ENCODE results near the gene IL22. TPM values are rescaled to one million over a fixed set of nuclear protein-coding genes. Genes with fewer than 3 reads are reported as not detected.

The IL22 gene
- total RNA-seq, 1 experiment from 2014 or later: not detected

- Histone ChIP-seq H3K4me3 (ENCODE audit: low read depth, low read length, poor library complexity, severe bottlenecking) (no peak overlapping the region), H3K9me3 (ENCODE audit: low read depth, low read length, poor library complexity, severe bottlenecking) (no peaks in the 10 kb centered on the region), H3K4me1 (ENCODE audit: insufficient read depth, low read length, poor library complexity, severe bottlenecking) (no peaks in the 10 kb centered on the region), H3K36me3 (ENCODE audit: insufficient read depth, low read length, poor library complexity, severe bottlenecking) (no peaks in the 10 kb centered on the region), H3K27me3 (replicated peaks; ENCODE audit: insufficient read depth, low read depth, low read length, poor library complexity) (peaks cover 2% of the 10 kb centered on the region), H3K27ac (ENCODE audit: low read depth, low read length, poor library complexity, severe bottlenecking) (no peak overlapping the region)
- no TSS peak for BruUV-seq (replicated peaks)
- CTCF ChIA-PET: interaction anchor here (0.5 kb wide), 1 partner anchor 227 kb away, joined by 5 read pairs; no protein-coding TSS in a partner anchor
- intact Hi-C loops (cut with micrococcal nuclease; ENCODE audit: unreplicated experiment): no loop called here
- POLR2A ChIA-PET (ENCODE audit: low non-redundant PET): no interaction called here
- TF ChIP-seq, protein P1, sequence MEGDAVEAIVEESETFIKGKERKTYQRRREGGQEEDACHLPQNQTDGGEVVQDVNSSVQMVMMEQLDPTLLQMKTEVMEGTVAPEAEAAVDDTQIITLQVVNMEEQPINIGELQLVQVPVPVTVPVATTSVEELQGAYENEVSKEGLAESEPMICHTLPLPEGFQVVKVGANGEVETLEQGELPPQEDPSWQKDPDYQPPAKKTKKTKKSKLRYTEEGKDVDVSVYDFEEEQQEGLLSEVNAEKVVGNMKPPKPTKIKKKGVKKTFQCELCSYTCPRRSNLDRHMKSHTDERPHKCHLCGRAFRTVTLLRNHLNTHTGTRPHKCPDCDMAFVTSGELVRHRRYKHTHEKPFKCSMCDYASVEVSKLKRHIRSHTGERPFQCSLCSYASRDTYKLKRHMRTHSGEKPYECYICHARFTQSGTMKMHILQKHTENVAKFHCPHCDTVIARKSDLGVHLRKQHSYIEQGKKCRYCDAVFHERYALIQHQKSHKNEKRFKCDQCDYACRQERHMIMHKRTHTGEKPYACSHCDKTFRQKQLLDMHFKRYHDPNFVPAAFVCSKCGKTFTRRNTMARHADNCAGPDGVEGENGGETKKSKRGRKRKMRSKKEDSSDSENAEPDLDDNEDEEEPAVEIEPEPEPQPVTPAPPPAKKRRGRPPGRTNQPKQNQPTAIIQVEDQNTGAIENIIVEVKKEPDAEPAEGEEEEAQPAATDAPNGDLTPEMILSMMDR (conservative IDR thresholded peaks at IDR 0.05; ENCODE audit: low read depth, low read length): no peak
- TF ChIP-seq EZH2 (IDR thresholded peaks at IDR 0.05; ENCODE audit: borderline replicate concordance, low read depth, low read length, poor library complexity, severe bottlenecking): no peak
- no peak for DNase-seq (ENCODE audit: low spot score)
Observed at GRCh38 chr12:68231229-68231628, 22.2 kb downstream of the IL22 start.

DNA sequence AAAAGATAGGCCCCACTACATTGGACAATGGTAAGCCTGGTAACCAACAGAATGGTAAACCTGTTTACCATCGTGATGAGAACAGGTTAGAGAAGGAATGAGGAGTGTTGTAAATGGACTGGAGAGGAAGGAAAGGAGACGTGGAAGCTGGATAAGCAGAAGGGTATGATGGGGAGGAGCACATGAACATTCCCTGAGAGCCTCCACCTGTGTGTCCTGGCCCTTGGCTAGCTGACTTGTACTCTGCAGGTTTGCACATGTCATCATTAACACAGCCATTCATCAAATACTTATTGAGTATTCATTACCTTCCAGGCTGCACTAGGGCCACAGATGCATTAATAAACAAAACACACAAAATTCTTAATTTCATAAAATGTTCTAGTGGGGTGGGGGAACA lies 23.4 kb downstream of the IL22 start:
- no peaks in the 10 kb centered on the region for H3K9me3 ChIP-seq (ENCODE audit: low read depth, low read length, poor library complexity, severe bottlenecking)
- no peaks in the 10 kb centered on the region for H3K4me1 ChIP-seq (ENCODE audit: insufficient read depth, low read length, poor library complexity, severe bottlenecking)
- no peak overlapping the region for H3K4me3 ChIP-seq (ENCODE audit: low read depth, low read length, poor library complexity, severe bottlenecking)
- ChIA-PET POLR2A (ENCODE audit: low non-redundant PET) (no interaction called here), CTCF (no interaction called here)
- no peaks in the 10 kb centered on the region for H3K36me3 ChIP-seq (ENCODE audit: insufficient read depth, low read length, poor library complexity, severe bottlenecking)
- H3K27me3 ChIP-seq (replicated peaks; ENCODE audit: insufficient read depth, low read depth, low read length, poor library complexity): peaks cover 9% of the 10 kb centered on the region
- intact Hi-C loops (cut with micrococcal nuclease; ENCODE audit: unreplicated experiment): loop anchor here (10.0 kb wide), 1 partner anchor 575 kb away; the partner anchor contains the start of gene MDM2
- BruUV-seq (replicated peaks): no TSS peak
- no peak for DNase-seq (ENCODE audit: low spot score)
- TF ChIP-seq, protein P1 (conservative IDR thresholded peaks at IDR 0.05; ENCODE audit: low read depth, low read length): no peak
- TF ChIP-seq EZH2 (IDR thresholded peaks at IDR 0.05; ENCODE audit: borderline replicate concordance, low read depth, low read length, poor library complexity, severe bottlenecking): no peak
- H3K27ac ChIP-seq (ENCODE audit: low read depth, low read length, poor library complexity, severe bottlenecking): no peak overlapping the region

DNA sequence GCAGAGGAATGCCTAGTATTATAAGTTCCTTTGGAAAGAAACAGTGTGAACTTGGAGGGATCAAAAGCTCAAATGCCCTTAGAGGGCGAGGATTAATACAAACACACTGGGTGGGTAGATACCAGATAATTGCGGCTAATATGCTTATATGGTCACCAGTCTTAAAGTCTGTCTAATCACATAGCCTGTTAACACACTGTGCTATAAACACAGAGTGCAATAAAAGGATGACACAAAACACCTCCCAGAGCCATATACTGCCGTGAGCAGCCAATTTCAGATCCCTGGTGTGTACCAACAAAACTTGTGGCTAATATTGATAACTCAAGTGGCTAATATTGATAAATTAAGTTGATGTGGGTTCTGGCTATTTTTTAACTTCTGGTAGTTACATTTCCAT lies 26.0 kb downstream of the IL22 start:
- no TSS peak for BruUV-seq (replicated peaks)
- Histone ChIP-seq H3K27ac (ENCODE audit: low read depth, low read length, poor library complexity, severe bottlenecking) (no peak overlapping the region), H3K9me3 (ENCODE audit: low read depth, low read length, poor library complexity, severe bottlenecking) (no peaks in the 10 kb centered on the region), H3K36me3 (ENCODE audit: insufficient read depth, low read length, poor library complexity, severe bottlenecking) (no peaks in the 10 kb centered on the region), H3K4me3 (ENCODE audit: low read depth, low read length, poor library complexity, severe bottlenecking) (no peak overlapping the region), H3K27me3 (replicated peaks; ENCODE audit: insufficient read depth, low read depth, low read length, poor library complexity) (peaks cover 11% of the 10 kb centered on the region), H3K4me1 (ENCODE audit: insufficient read depth, low read length, poor library complexity, severe bottlenecking) (no peaks in the 10 kb centered on the region)
- DNase-seq (ENCODE audit: low spot score): no peak
- intact Hi-C loops (cut with micrococcal nuclease; ENCODE audit: unreplicated experiment): loop anchor here (10.0 kb wide), 1 partner anchor 577 kb away; the partner anchor contains the start of gene MDM2
- TF ChIP-seq, protein P1 (conservative IDR thresholded peaks at IDR 0.05; ENCODE audit: low read depth, low read length): no peak
- TF ChIP-seq EZH2 (IDR thresholded peaks at IDR 0.05; ENCODE audit: borderline replicate concordance, low read depth, low read length, poor library complexity, severe bottlenecking): no peak
- CTCF ChIA-PET: no interaction called here
- POLR2A ChIA-PET (ENCODE audit: low non-redundant PET): no interaction called here

Data from A673 (cell line).